ACHN (cell line): Measurements from ENCODE around the gene GALNTL6.
"Not testable (repeated sequence)": the region's sequence is repeated elsewhere in the genome, so short reads cannot be mapped to it uniquely, and the experiment has no call there.

ENCODE experiments used
- DNase-seq: peaks from one replicate; pipeline ENCODE4 v3.0.0-alpha.2; 2015
- in situ Hi-C: cut with HindIII; loops from 2 replicates; pipeline ENCODE4 v1.10.0; 2017; ENCODE audit warnings: low sequenced_read_pairs, low pct_ligation_motif_present, low pct_unique_long_range_greater_than_20kb

The GALNTL6 gene

GRCh38 chr4:173014113-173014558, 1200.9 kb downstream of the GALNTL6 start:
- in situ Hi-C loops = loop anchor here (25.0 kb wide), 1 partner anchor 248 kb away; no protein-coding TSS in a partner anchor
- peak; percentile 66 for DNase-seq

- no peak for DNase-seq
Observed at GRCh38 chr4:173014836-173015235, 1201.6 kb downstream of the GALNTL6 start.

GRCh38 chr4:173017802-173018201, 1204.6 kb downstream of the GALNTL6 start:
- in situ Hi-C loops = loop anchor here (25.0 kb wide), 1 partner anchor 244 kb away; no protein-coding TSS in a partner anchor
- DNase-seq = no peak

More at GRCh38 chr4:173014836-173015235, 1201.6 kb downstream of the GALNTL6 start:
- in situ Hi-C loops = loop anchor here (25.0 kb wide), 1 partner anchor 247 kb away; no protein-coding TSS in a partner anchor

- in situ Hi-C loops = loop anchor here (25.0 kb wide), 1 partner anchor 244 kb away; no protein-coding TSS in a partner anchor
- no peak for DNase-seq
Observed at GRCh38 chr4:173018446-173018845, 1205.2 kb downstream of the GALNTL6 start.

- in situ Hi-C loops = loop anchor here (25.0 kb wide), 1 partner anchor 243 kb away; no protein-coding TSS in a partner anchor
Observed at GRCh38 chr4:173019664-173020063, 1206.5 kb downstream of the GALNTL6 start.

GRCh38 chr4:173021746-173022573, 1208.8 kb downstream of the GALNTL6 start:
- DNase-seq = not testable (repeated sequence)
- in situ Hi-C loops = loop anchor here (25.0 kb wide), 1 partner anchor 240 kb away; no protein-coding TSS in a partner anchor

More at GRCh38 chr4:173019664-173020063, 1206.5 kb downstream of the GALNTL6 start:
- DNase-seq = no peak

GRCh38 chr4:173024203-173024602, 1211.0 kb downstream of the GALNTL6 start:
- no peak for DNase-seq
- in situ Hi-C loops = loop anchor here (25.0 kb wide), 1 partner anchor 238 kb away; no protein-coding TSS in a partner anchor

GRCh38 chr4:173025131-173025530, 1211.9 kb downstream of the GALNTL6 start:
- in situ Hi-C loops = no loop called here
- peak; percentile 77 for DNase-seq

GRCh38 chr4:173037242-173037641, 1224.0 kb downstream of the GALNTL6 start:
- DNase-seq = no peak
- in situ Hi-C loops = no loop called here

- DNase-seq = no peak
- in situ Hi-C loops = no loop called here
Observed at GRCh38 chr4:173038192-173038896, 1225.1 kb downstream of the GALNTL6 start.

- in situ Hi-C loops = no loop called here
- peak; percentile 70 for DNase-seq
Observed at GRCh38 chr4:173039617-173040577, 1226.7 kb downstream of the GALNTL6 start.

GRCh38 chr4:173041482-173041881, 1228.3 kb downstream of the GALNTL6 start:
- in situ Hi-C loops = no loop called here
- no peak for DNase-seq

GRCh38 chr4:173042139-173042538, 1228.9 kb downstream of the GALNTL6 start:
- DNase-seq, in situ Hi-C loops: not testable (repeated sequence)

GRCh38 chr4:173044340-173044739, 1231.1 kb downstream of the GALNTL6 start:
- no peak for DNase-seq
- in situ Hi-C loops = no loop called here

GRCh38 chr4:173045571-173045970, 1232.4 kb downstream of the GALNTL6 start:
- DNase-seq = no peak
- in situ Hi-C loops = no loop called here

GRCh38 chr4:173046144-173046543, 1232.9 kb downstream of the GALNTL6 start:
- in situ Hi-C loops = no loop called here
- no peak for DNase-seq

GRCh38 chr4:173046818-173047217, 1233.6 kb downstream of the GALNTL6 start:
- peak; percentile 76 for DNase-seq
- in situ Hi-C loops = no loop called here

- no peak for DNase-seq
- in situ Hi-C loops = no loop called here
Observed at GRCh38 chr4:173051232-173051631, 1238.0 kb downstream of the GALNTL6 start.
